MM.1S (cell line): ENCODE measurements around the gene BMF.

Experiments used
- CTCF ChIP-seq: fragments of 300-600 bp; sonication (generic); IDR thresholded peaks from 2 replicates; pipeline ENCODE4 v1.5.1; 2016; ENCODE audit warnings: antibody characterized with exemption, low read length, mixed read lengths
- EZH2phosphoT487 ChIP-seq: fragments of 300-600 bp; sonication (generic); IDR thresholded peaks from 2 replicates; pipeline ENCODE4 v1.6.1; 2018; ENCODE audit warnings: antibody characterized with exemption, low read length

- TF ChIP-seq CTCF (no peak), EZH2phosphoT487 (no peak)
Observed at GRCh38 chr15:40098489-40099261, 10.0 kb downstream of the BMF start.
